GM21529 (cell line): ENCODE data around the gene MIF4GD.
"Not testable (repeated sequence)": the region's sequence is repeated elsewhere in the genome, so short reads cannot be mapped to it uniquely, and the experiment has no call there.

ENCODE experiments used
- ATAC-seq: cut with Tn5 transposase; IDR thresholded peaks from one replicate; pipeline ENCODE4 v1.9.1; 2021; ENCODE audit not compliant: unreplicated experiment

MIF4GD gene, protein sequence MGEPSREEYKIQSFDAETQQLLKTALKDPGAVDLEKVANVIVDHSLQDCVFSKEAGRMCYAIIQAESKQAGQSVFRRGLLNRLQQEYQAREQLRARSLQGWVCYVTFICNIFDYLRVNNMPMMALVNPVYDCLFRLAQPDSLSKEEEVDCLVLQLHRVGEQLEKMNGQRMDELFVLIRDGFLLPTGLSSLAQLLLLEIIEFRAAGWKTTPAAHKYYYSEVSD

GRCh38 chr17:75270966-75271232 lies at the start of gene MIF4GD:
Gene MIF4GD (minus strand): TSS chr17:75271231. CDS start chr17:75270195, 1,036 bp downstream.
- ATAC-seq: peak; percentile 12

GRCh38 chr17:75319904-75320691 lies 49.1 kb upstream of the MIF4GD start:
- peak; percentile 49 for ATAC-seq

- no peak for ATAC-seq
These were observed 47.7 kb upstream of the MIF4GD start for GRCh38 chr17:75318615-75319222.

- ATAC-seq: no peak
These were observed 47.2 kb upstream of the MIF4GD start for GRCh38 chr17:75318211-75318610.

- no peak for ATAC-seq
These were observed 46.6 kb upstream of the MIF4GD start for GRCh38 chr17:75317671-75318070.

DNA sequence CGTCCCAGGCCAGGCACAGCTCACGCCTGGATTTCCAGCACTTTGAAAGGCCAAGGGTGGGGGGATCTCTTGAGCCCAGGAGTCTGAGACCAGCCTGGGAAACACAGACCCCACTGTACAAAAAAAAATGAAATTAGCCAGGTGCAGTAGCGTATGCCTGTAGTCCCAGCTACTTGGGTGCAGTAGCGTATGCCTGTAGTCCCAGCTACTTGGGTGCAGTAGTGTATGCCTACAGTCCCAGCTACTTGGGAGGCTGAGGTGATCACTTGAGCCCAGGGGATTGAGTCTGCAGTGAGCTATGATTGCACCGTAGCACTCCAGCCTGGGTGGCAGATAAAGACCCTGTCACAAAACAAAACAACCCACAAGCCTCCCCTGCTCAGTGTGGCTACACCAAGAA lies 45.2 kb upstream of the MIF4GD start:
- ATAC-seq: no peak

DNA sequence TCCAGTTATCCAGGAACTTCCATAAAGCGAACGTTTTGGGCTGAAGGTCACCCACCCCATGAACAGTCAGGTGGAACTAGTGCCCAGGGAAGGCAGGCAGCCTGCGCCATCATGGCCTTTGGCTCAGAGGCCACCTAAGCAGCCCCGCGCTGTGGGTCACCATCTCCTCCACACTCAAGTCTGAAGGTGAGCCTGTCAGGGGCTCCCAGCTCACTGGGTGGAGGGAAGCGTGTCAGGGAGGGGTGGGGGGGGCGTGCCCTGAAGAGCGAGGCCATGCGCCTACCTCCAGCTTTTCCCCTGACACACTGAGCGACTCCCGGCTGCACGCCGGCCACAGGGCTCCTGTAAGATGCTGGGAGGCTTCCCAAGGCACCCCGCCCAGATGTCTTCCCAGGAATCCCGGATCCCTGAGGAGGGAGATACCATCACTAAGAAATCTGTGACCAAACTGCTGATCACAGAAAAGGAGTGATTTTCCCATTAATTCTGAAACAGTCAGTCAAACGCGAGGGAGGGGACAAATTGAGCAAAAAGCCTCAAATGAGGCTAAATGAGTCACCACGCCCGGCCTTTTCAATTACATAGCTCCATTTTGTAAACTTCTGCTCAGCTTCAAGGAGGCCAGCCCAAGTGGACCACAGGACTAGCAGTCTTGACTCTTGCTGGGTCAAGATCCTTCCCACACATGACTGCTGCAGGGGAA lies 44.7 kb upstream of the MIF4GD start:
- ATAC-seq: no peak

- ATAC-seq: peak; percentile 68
These were observed 43.0 kb upstream of the MIF4GD start for GRCh38 chr17:75313941-75314551.

DNA sequence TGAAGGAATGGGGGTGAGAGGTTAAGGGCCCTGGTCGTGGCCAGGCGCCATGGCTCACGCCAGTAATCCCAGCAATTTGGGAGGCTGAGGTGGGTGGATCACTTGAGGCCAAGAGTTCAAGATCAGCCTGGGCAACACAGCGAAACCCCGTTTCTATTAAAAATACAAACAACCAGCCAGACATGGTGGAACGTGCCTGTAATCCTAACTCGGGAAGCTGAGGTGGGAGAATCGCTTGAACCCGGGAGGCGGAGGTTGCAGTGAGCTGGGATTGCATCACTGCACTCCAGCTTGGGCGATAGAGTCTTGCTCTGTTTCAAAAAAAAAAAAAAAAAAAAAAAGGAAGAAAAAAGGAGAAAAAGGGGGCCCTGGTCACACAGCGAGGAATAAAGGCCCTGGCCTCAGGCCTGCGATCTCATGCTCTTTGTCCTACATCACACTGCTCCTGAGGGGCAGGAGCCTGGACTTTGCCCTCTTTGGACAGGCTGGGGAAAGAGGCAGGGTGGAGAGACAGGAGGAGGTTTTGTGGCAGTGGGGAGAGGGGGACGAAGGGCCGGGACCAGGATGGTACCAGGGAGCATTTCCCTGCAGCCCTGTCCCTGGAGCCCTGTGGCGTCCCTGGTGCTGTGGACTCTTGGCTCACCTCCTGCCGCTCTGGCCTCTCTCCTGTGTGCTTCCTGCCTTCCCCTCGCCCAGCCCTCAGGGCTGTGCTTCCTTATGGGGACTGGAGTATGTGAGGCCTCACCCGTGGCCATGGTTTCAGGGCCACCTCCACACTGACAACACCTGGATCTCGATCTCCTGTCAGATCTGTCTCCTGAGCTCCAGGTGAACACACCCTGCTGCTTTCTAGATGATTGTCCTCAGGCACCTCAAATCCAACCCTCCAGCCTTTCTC lies 38.0 kb upstream of the MIF4GD start:
- ATAC-seq: no peak

- ATAC-seq: no peak
These were observed 37.1 kb upstream of the MIF4GD start for GRCh38 chr17:75307957-75308731.

DNA sequence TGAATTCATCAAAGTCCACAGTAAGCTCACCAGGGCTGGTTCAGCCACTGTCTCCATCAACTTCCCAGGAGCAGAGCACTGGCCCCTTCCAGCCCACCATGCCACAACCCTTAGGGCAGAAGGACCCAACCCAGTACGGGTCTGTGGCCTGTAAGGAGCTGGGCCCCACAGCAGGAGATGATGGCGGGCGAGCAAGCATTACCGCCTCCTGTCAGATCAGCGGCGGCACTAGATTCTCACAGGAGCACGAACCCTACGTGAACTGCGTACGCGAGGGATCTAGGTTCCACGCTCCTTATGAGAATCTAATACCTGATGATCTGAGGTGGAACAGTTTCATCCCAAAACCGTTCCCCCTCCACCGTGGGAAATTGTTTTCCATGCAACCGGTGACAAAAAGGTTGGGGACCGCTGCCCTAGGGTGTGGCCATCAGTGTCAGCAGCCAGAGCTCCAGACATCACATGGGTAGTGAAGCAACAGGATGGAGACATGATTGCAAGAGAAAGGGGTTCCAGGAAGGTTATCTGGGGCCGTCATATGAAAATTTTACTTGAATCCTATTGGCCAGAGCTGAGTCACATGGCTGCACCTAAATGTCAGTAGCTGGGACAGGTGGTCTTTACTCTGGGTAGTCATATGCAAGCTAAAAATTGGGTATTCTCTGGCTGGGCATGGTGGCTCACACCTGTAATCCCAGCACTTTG lies 30.6 kb upstream of the MIF4GD start:
- ATAC-seq: no peak

GRCh38 chr17:75301049-75301448 lies 30.0 kb upstream of the MIF4GD start:
- no peak for ATAC-seq

DNA sequence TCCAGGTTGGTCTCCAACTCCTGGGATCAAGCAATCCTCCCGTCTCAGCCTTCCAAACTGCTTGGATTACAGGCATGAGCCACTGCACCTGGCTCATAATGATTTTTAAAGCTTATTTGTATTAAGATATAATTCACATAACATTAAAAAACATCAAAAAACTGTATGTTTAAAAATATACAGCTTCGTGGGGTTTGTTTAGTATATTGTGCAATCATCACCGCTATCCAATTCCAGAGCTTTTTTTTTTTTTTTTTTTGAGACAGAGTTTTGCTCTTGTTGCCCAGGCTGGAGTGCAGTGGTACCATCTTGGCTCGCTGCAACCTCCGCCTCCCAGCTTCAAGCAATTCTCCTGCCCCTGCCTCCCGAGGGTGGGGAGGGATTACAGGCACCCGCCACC lies 29.2 kb upstream of the MIF4GD start:
- ATAC-seq: no peak

DNA sequence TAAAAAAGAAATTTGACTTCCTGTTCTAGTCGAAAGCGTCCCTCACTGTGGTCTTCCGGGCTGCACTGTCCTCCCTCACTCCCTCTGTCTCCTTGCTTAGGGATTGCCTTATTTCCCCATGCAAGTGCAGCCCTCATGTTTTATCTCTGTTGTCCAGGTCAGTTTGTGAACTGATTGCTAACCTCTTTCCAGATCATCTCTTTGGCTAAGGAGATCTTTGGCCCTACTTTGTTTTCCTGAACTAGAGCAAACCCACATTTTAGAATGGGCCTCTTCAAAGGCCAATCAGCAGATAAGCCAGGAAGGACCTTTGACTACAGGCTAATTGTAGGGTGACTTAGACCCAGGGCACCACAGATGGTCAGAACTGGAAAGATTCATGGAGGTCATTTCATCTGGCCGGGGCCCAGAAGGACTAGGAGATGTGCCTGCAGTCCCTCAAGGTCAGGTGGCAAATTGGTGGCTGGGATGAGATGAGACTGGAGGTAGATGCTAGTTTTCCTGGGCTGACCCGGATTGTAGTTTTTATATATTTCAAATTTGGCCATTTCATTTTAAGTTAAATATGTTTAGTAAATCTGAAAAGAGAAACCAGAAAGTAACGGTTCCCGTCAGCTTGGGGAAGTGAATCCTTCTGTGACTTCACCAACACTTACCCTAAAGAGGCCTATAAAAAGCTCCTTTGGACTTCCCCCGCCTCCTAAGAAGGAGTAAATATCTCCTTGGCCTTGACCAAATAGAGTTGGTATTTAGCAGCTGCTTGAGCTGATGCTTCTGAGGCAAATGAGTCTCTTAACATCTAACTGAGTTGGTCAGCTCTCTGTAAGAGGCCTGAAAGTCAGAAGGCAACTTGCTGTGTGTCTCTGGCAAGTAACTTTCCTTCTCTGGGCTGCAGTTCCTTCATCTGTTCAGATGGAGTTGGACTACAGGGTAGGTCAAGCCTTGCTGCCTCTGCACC lies 24.4 kb upstream of the MIF4GD start:
- ATAC-seq: peak; percentile 62

GRCh38 chr17:75292810-75293448 lies 21.9 kb upstream of the MIF4GD start:
- not testable (repeated sequence) for ATAC-seq

DNA sequence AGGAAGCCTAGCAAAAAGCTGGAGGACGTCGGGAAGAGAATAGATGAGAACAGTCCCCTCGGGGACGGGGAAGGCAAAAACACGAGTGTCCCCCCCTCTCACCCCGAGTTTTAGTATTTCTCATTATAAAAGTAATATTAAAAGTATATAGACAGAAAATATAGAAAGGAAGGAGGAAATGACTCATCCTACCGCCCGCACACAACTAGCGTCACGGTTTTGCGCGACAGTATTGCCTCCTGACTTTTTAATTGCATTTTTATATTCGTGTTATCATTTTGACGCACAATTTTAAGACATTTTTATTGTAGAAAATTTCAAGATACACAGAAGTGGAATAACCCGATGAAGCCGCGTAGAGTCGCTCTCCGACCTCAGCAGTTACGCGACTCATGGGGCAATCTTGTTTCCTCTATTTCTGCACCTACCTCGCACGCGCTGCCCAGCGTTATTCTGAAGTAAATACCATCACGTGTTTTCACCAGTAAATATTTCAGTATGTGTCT lies 18.9 kb upstream of the MIF4GD start:
- peak; percentile 19 for ATAC-seq
